ENCODE data around the gene CDH23. TPM values are rescaled to one million over a fixed set of nuclear protein-coding genes. Genes with fewer than 3 reads are reported as not detected.

The CDH23 gene
- total RNA-seq, 1 experiment from 2014 or later, result 7.8 TPM

DNA sequence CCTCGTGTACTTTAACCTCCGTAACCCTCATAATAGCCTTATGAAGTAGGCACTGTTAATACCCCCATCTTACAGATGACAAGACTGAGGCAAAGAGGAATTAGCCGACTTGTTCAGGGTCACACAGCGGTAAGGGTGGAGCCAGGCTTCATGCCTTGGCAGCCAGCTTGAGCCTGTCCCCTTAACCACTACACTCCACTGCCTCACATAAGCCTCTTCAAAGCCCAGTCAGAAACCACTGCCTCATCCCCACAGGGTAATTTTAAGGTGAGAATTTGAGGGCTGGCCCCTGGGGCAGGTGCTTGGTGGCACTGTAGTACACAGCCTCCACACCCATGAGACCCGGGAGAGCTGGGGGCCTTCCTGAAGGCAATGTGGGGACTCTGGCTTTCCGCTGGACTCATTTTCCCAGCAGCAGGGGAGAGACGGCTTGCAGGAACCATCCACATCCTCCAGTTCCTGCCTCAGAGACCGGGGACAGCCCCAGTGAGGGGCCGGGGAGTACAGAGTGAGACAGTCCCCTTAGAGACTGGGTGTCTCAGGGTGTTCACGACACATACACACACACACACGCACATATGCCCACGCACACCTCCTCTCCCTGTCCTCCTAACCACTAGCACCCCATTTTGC is 330.5 kb downstream of the CDH23 start:
- intact Hi-C loops (cut with micrococcal nuclease; ENCODE audit: unreplicated experiment), result no loop called here
- H3K36me3 ChIP-seq (ENCODE audit: low read depth), result no peaks in the 10 kb centered on the region
- ChIA-PET CTCF (no interaction called here), POLR2A (ENCODE audit: unreplicated experiment) (interaction anchor here (0.6 kb wide), 1 partner anchor 46 kb away, joined by 3 read pairs; no protein-coding TSS in a partner anchor)
- no peaks in the 10 kb centered on the region for H3K27me3 ChIP-seq (ENCODE audit: insufficient read depth, low read depth)
- no peaks in the 10 kb centered on the region for H3K9me3 ChIP-seq (ENCODE audit: insufficient read depth, low read depth)
- peaks cover 20% of the 10 kb centered on the region for H3F3A ChIP-seq (ENCODE audit: insufficient read depth, low read depth)
- H3K4me2 ChIP-seq, result peak overlapping the region; percentile 35
- no peaks in the 10 kb centered on the region for H3K9me2 ChIP-seq (ENCODE audit: insufficient read depth)
- no peak for TF ChIP-seq EZH2 (IDR thresholded peaks at IDR 0.05; ENCODE audit: low read depth)
- TF ChIP-seq, protein P1, sequence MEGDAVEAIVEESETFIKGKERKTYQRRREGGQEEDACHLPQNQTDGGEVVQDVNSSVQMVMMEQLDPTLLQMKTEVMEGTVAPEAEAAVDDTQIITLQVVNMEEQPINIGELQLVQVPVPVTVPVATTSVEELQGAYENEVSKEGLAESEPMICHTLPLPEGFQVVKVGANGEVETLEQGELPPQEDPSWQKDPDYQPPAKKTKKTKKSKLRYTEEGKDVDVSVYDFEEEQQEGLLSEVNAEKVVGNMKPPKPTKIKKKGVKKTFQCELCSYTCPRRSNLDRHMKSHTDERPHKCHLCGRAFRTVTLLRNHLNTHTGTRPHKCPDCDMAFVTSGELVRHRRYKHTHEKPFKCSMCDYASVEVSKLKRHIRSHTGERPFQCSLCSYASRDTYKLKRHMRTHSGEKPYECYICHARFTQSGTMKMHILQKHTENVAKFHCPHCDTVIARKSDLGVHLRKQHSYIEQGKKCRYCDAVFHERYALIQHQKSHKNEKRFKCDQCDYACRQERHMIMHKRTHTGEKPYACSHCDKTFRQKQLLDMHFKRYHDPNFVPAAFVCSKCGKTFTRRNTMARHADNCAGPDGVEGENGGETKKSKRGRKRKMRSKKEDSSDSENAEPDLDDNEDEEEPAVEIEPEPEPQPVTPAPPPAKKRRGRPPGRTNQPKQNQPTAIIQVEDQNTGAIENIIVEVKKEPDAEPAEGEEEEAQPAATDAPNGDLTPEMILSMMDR (conservative IDR thresholded peaks at IDR 0.05), result no peak
- no TSS peak for BruUV-seq (replicated peaks)
- H3K79me2 ChIP-seq (ENCODE audit: low read depth), result no peaks in the 10 kb centered on the region
- H2AFZ ChIP-seq, result no peak overlapping the region
- no peak overlapping the region for H3K4me3 ChIP-seq
- H3K27ac ChIP-seq, result no peak overlapping the region
- H3K4me1 ChIP-seq (replicated peaks; ENCODE audit: insufficient read depth), result peaks cover 56% of the 10 kb centered on the region
- H4K20me1 ChIP-seq (ENCODE audit: insufficient read depth), result no peaks in the 10 kb centered on the region
- no peak for DNase-seq

DNA sequence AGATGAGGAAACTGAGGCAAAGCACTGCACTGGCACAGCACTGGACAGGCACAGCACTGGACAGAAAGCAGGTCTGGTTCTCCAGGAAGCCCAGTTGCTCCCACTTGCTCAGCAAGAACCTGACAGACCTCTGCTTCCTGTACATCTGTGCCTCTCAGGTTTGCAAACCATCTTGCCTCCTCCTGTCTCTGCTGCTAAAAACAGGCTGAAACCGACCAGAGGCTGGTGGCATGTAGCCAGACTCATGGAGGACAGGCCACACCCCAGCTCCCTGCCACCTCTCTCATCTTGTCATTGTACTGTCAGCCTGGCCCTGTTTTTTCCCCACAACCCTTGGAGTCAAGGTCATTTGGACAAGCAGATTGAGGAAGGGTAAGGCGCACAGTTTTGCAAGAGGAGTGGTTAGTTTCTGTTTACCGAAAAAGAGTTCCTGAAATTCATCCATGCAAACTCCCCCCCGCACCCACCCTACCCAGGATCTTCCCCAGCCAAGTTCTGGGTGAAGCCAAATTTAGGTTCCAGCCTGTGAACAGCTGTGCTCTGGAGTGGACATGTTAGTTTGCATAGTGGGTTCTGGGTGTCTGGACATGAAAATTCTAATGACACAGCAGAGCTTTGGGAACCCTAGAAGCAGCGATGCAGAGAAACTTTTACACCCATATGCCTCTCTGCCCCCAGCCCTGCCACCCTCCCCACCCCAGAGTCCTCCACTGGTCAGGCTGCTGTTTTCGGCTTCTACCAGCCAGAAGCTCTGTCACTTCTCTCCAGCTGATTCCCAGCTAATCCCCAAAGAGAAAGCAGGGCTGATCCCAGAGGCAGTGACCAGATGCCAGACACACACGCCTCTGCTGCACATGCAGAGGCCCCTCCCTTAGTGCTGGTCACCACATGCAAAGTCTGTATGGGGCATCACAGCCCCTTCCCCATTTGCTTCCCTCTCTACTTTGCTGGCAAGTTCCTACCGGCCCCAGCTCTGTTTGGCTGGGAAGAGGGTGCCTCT is 331.3 kb downstream of the CDH23 start:
- TF ChIP-seq, protein P1 (conservative IDR thresholded peaks at IDR 0.05), result no peak
- TF ChIP-seq EZH2 (IDR thresholded peaks at IDR 0.05; ENCODE audit: low read depth), result no peak
- no peak overlapping the region for H2AFZ ChIP-seq
- H3K9me2 ChIP-seq (ENCODE audit: insufficient read depth), result no peaks in the 10 kb centered on the region
- H3K27me3 ChIP-seq (ENCODE audit: insufficient read depth, low read depth), result no peaks in the 10 kb centered on the region
- H3K79me2 ChIP-seq (ENCODE audit: low read depth), result no peaks in the 10 kb centered on the region
- peaks cover 20% of the 10 kb centered on the region for H3F3A ChIP-seq (ENCODE audit: insufficient read depth, low read depth)
- no peaks in the 10 kb centered on the region for H3K36me3 ChIP-seq (ENCODE audit: low read depth)
- intact Hi-C loops (cut with micrococcal nuclease; ENCODE audit: unreplicated experiment), result no loop called here
- ChIA-PET CTCF (no interaction called here), POLR2A (ENCODE audit: unreplicated experiment) (interaction anchor here (0.6 to 1.4 kb wide), 2 partner anchors 45 kb away, joined by 3 to 5 read pairs; partner anchors contain the start of gene VSIR)
- DNase-seq, result peak; percentile 59 to 60
- no peaks in the 10 kb centered on the region for H4K20me1 ChIP-seq (ENCODE audit: insufficient read depth)
- H3K4me2 ChIP-seq, result peak overlapping the region; percentile 35
- no peaks in the 10 kb centered on the region for H3K9me3 ChIP-seq (ENCODE audit: insufficient read depth, low read depth)
- no peak overlapping the region for H3K4me3 ChIP-seq
- H3K4me1 ChIP-seq (replicated peaks; ENCODE audit: insufficient read depth), result peaks cover 56% of the 10 kb centered on the region
- peak overlapping the region; percentile 40; the same call in 1 of the 2 replicates for H3K27ac ChIP-seq
- BruUV-seq (replicated peaks), result no TSS peak

DNA sequence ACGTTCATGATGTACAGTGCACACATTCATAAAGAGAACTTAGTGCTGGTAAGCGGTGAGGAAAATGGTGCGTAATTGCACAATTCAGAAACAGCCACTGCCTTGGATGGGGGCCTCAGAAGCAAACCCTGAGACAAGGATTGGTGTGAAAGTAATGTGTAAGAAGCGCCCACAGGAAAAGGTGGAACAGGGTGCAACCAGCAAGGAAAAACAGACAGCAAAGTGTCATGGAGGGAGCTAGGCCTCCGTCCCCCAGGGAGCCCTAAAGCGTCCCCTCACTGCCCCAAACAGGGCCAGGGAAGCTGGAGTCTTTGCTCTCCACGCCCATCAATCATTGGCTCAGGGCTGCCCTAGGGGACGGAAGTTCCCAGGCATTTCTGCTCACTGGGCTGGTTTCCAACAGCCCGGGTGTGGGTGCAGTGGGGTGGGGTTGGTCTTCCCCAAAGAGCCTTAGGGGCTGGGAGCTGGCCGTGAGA is 332.5 kb downstream of the CDH23 start:
- Histone ChIP-seq H3K4me1 (replicated peaks; ENCODE audit: insufficient read depth) (peaks cover 56% of the 10 kb centered on the region), H2AFZ (no peak overlapping the region), H3K4me3 (no peak overlapping the region), H3K27me3 (ENCODE audit: insufficient read depth, low read depth) (no peaks in the 10 kb centered on the region), H4K20me1 (ENCODE audit: insufficient read depth) (no peaks in the 10 kb centered on the region), H3K36me3 (ENCODE audit: low read depth) (no peaks in the 10 kb centered on the region), H3K27ac (peak overlapping the region; percentile 40), H3K9me3 (ENCODE audit: insufficient read depth, low read depth) (no peaks in the 10 kb centered on the region), H3K9me2 (ENCODE audit: insufficient read depth) (no peaks in the 10 kb centered on the region), H3F3A (ENCODE audit: insufficient read depth, low read depth) (peaks cover 20% of the 10 kb centered on the region), H3K79me2 (ENCODE audit: low read depth) (no peaks in the 10 kb centered on the region), H3K4me2 (peak overlapping the region; percentile 73)
- ChIA-PET CTCF (interaction anchor here (0.7 kb wide), 1 partner anchor 32 kb away, joined by 3 read pairs; no protein-coding TSS in a partner anchor), POLR2A (ENCODE audit: unreplicated experiment) (interaction anchor here (0.5 to 1.4 kb wide), 4 partner anchors 23 to 482 kb away, joined by 3 to 5 read pairs (median 4); partner anchors contain the start of gene VSIR)
- TF ChIP-seq EZH2 (IDR thresholded peaks at IDR 0.05; ENCODE audit: low read depth), result no peak
- TF ChIP-seq, protein P1 (conservative IDR thresholded peaks at IDR 0.05), result no peak
- intact Hi-C loops (cut with micrococcal nuclease; ENCODE audit: unreplicated experiment), result loop anchor here (1.0 kb wide), 1 partner anchor 38 kb away; no protein-coding TSS in a partner anchor
- peak; percentile 92 to 95 for DNase-seq
- BruUV-seq (replicated peaks), result no TSS peak
